Measurements from ENCODE around the gene DNER. TPM values are rescaled to one million over a fixed set of nuclear protein-coding genes. Genes with fewer than 3 reads are reported as not detected.
"Not testable (repeated sequence)": the region's sequence is repeated elsewhere in the genome, so short reads cannot be mapped to it uniquely, and the experiment has no call there.

The DNER gene
- total RNA-seq, 1 experiment from 2014 or later, result not detected

DNA sequence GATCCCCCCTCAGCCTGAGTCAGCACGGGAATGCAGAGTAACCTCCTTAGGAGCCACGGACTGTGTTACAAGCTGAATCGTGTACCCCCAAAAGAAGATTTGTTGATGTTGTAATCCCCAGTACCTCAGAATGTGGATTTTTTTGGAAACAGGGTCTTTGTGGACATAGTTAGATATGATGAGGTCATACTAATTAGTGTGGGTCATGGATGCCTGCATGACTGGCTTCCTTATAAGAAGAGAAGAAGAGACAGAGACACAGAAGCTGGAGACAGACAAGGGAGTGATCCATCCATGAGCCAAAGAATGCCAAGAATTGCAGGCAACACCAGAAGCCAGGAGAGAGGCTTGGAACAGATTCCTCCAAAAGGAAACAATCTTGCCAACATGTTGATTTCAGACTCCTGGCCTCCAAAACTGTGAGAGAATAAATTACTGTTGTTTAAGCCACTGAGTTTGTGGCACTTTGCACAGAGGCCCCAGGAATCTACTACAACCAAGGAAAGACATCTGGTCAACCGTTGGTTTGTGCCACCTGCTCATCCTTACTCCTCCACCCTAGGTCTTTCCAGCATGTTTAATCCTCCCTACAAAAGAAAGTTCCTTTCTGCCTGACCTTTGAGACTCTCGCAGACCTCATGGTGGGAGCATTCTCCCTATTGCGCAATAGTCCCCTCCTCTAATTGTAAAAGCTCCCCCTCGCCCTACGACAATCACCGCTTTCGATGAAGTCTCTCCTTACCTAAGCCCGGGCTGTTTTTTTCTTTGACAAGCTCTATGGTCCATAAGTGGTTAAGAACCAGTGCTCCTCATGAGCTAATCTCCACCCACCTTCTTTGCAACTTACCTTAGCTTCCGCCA is 91.6 kb downstream of the DNER start:
- Histone ChIP-seq H4K20me1 (ENCODE audit: insufficient read depth, low read depth, low read length) (no peaks in the 10 kb centered on the region), H3K27me3 (ENCODE audit: low read length) (no peaks in the 10 kb centered on the region), H3K9ac (ENCODE audit: low read length) (no peak overlapping the region), H3K27ac (ENCODE audit: low read length) (no peak overlapping the region), H2AFZ (ENCODE audit: low read length) (no peak overlapping the region), H3K9me2 (replicated peaks; ENCODE audit: insufficient read depth, low read length) (no peaks in the 10 kb centered on the region), H3K9me3 (ENCODE audit: low read length) (no peaks in the 10 kb centered on the region), H3K4me3 (ENCODE audit: low read length) (no peak overlapping the region), H3K4me1 (ENCODE audit: low read length) (no peaks in the 10 kb centered on the region), H3K36me3 (ENCODE audit: insufficient read depth, low read length) (no peaks in the 10 kb centered on the region), H3K4me2 (ENCODE audit: low read depth, low read length, poor library complexity, severe bottlenecking) (no peak overlapping the region), H3K79me2 (ENCODE audit: low read length) (no peaks in the 10 kb centered on the region)
- no peak for DNase-seq

DNA sequence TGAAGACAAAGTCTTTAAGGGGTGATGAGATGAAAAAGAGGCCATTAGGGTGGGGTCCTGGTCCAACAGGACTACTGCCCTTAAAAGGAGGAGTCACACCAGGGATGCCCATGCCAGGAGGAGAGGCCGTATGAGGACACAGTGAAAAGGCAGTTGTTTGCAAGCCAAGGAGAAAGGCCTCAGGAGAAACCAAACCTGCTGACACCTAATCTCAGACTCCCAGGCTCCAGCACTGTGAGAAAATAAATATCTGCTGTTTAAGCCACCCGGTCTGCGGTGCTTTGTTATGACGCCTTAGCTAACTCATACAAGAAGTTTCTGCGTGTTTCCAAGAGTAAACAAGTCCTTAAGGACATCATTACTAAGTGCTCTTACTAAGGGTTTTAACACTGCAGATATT is 93.6 kb downstream of the DNER start:
- no peaks in the 10 kb centered on the region for H4K20me1 ChIP-seq (ENCODE audit: insufficient read depth, low read depth, low read length)
- H3K4me1 ChIP-seq (ENCODE audit: low read length), result no peaks in the 10 kb centered on the region
- no peaks in the 10 kb centered on the region for H3K79me2 ChIP-seq (ENCODE audit: low read length)
- H3K9me2 ChIP-seq (replicated peaks; ENCODE audit: insufficient read depth, low read length), result no peaks in the 10 kb centered on the region
- no peak overlapping the region for H3K9ac ChIP-seq (ENCODE audit: low read length)
- no peak overlapping the region for H3K4me2 ChIP-seq (ENCODE audit: low read depth, low read length, poor library complexity, severe bottlenecking)
- no peaks in the 10 kb centered on the region for H3K36me3 ChIP-seq (ENCODE audit: insufficient read depth, low read length)
- DNase-seq, result no peak
- no peak overlapping the region for H2AFZ ChIP-seq (ENCODE audit: low read length)
- no peaks in the 10 kb centered on the region for H3K9me3 ChIP-seq (ENCODE audit: low read length)
- H3K4me3 ChIP-seq (ENCODE audit: low read length), result no peak overlapping the region
- H3K27ac ChIP-seq (ENCODE audit: low read length), result no peak overlapping the region
- no peaks in the 10 kb centered on the region for H3K27me3 ChIP-seq (ENCODE audit: low read length)

DNA sequence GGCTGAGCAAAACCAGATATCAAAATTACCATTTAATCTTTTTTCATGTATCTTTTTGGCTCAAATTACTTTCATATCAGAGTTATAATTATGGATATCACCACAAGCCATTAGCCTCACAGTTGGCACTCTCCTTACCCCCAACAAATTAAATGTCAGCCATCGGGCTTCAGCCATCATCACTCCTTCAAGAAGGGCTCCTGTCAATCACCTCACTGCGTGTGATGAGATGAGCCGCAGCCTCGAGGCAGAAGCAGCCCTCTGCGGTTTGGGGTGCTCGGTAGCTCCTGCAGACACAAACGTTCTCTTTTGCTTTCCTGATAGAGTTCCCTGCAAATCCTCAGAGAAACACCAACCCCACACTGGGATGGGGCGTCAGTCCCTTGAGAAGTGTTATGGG is 94.1 kb downstream of the DNER start:
- Histone ChIP-seq H3K79me2 (ENCODE audit: low read length) (no peaks in the 10 kb centered on the region), H3K27me3 (ENCODE audit: low read length) (no peaks in the 10 kb centered on the region), H3K9me2 (replicated peaks; ENCODE audit: insufficient read depth, low read length) (no peaks in the 10 kb centered on the region), H3K36me3 (ENCODE audit: insufficient read depth, low read length) (no peaks in the 10 kb centered on the region), H3K9me3 (ENCODE audit: low read length) (no peaks in the 10 kb centered on the region), H3K27ac (ENCODE audit: low read length) (no peak overlapping the region), H4K20me1 (ENCODE audit: insufficient read depth, low read depth, low read length) (no peaks in the 10 kb centered on the region), H3K4me3 (ENCODE audit: low read length) (no peak overlapping the region), H2AFZ (ENCODE audit: low read length) (no peak overlapping the region), H3K9ac (ENCODE audit: low read length) (no peak overlapping the region), H3K4me2 (ENCODE audit: low read depth, low read length, poor library complexity, severe bottlenecking) (no peak overlapping the region), H3K4me1 (ENCODE audit: low read length) (no peaks in the 10 kb centered on the region)
- no peak for DNase-seq

DNA sequence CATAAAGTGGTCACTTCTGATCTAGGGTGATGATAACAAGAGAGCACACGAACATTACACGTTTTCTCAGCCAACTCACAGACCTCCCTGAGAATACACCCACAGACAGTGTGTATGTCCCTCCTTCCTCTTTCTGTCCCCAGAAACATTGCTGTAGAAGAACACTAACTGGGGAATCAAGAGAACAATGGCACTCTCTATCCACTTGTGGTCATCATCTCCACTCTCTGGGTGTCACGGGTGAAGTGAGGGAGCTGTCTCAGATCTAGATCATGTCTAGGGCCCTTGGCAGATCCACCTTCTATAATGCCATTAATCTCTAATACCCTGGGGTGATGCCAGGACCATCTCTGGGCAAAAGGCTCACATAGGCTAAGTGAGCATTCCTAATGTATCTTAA is 97.9 kb downstream of the DNER start:
- no peak for DNase-seq
- H3K4me1 ChIP-seq (ENCODE audit: low read length), result no peaks in the 10 kb centered on the region
- H3K4me3 ChIP-seq (ENCODE audit: low read length), result no peak overlapping the region
- H3K9me2 ChIP-seq (replicated peaks; ENCODE audit: insufficient read depth, low read length), result no peaks in the 10 kb centered on the region
- no peaks in the 10 kb centered on the region for H3K9me3 ChIP-seq (ENCODE audit: low read length)
- no peak overlapping the region for H3K27ac ChIP-seq (ENCODE audit: low read length)
- no peak overlapping the region for H2AFZ ChIP-seq (ENCODE audit: low read length)
- no peaks in the 10 kb centered on the region for H3K27me3 ChIP-seq (ENCODE audit: low read length)
- H3K36me3 ChIP-seq (ENCODE audit: insufficient read depth, low read length), result no peaks in the 10 kb centered on the region
- H4K20me1 ChIP-seq (ENCODE audit: insufficient read depth, low read depth, low read length), result no peaks in the 10 kb centered on the region
- no peaks in the 10 kb centered on the region for H3K79me2 ChIP-seq (ENCODE audit: low read length)
- H3K9ac ChIP-seq (ENCODE audit: low read length), result no peak overlapping the region
- H3K4me2 ChIP-seq (ENCODE audit: low read depth, low read length, poor library complexity, severe bottlenecking), result no peak overlapping the region

DNA sequence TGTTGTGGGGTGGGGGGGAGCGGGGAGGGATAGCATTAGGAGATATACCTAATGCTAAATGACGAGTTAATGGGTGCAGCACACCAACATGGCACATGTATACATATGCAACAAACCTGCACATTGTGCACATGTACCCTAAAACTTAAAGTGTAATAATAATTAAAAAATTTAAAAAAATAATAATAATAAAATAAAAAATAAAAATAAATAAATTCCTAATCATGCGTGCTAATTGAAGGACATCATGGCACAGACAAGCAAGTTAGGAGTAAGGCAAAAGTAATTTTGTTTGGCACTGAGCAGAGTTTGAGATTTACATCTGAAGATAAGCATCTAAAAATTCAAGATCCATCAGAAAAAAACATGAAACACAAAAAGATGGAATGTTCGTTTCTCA is 100.3 kb downstream of the DNER start:
- H3K9me3 ChIP-seq (ENCODE audit: low read length); H3K27me3 ChIP-seq (ENCODE audit: low read length): not testable (repeated sequence)

DNA sequence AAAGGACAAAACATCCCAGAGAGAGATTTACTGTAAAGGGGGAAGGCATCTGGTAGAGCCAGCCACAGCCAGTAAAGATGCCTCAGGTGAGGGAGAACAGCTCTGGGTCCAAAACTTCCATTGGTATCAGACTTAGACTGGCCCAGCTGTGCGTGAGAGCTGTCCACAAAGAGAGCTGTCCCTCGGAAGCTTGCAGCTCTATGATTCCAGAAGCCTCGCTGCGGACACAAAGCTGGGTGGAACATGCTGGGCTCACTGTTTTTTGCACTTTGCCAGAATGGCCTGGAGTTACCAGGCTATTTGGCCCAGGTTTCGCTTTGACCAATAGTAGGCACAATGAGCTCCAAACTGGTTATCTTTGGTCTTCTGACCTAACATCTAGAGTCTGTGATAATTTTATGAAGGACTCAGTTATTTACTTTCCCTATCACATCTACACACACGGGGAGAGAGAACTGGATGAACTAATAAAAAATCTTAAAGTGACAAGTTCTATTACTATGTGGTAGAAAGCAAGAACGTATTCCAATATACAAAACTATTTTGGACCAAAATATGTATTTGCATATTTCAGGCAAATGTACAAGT is 101.9 kb downstream of the DNER start:
- H3K9me2 ChIP-seq (replicated peaks; ENCODE audit: insufficient read depth, low read length), result no peaks in the 10 kb centered on the region
- no peak overlapping the region for H3K27ac ChIP-seq (ENCODE audit: low read length)
- H3K9ac ChIP-seq (ENCODE audit: low read length), result no peak overlapping the region
- H3K79me2 ChIP-seq (ENCODE audit: low read length), result no peaks in the 10 kb centered on the region
- H3K4me1 ChIP-seq (ENCODE audit: low read length), result no peaks in the 10 kb centered on the region
- no peak for DNase-seq
- no peak overlapping the region for H2AFZ ChIP-seq (ENCODE audit: low read length)
- no peaks in the 10 kb centered on the region for H4K20me1 ChIP-seq (ENCODE audit: insufficient read depth, low read depth, low read length)
- H3K4me3 ChIP-seq (ENCODE audit: low read length), result no peak overlapping the region
- no peaks in the 10 kb centered on the region for H3K27me3 ChIP-seq (ENCODE audit: low read length)
- H3K9me3 ChIP-seq (ENCODE audit: low read length), result no peaks in the 10 kb centered on the region
- H3K36me3 ChIP-seq (ENCODE audit: insufficient read depth, low read length), result no peaks in the 10 kb centered on the region
- H3K4me2 ChIP-seq (ENCODE audit: low read depth, low read length, poor library complexity, severe bottlenecking), result no peak overlapping the region

More for the DNA sequence above, 100.3 kb downstream of the DNER start:
- DNase-seq; H3K4me2 ChIP-seq (ENCODE audit: low read depth, low read length, poor library complexity, severe bottlenecking); H3K9ac ChIP-seq (ENCODE audit: low read length); H3K27ac ChIP-seq (ENCODE audit: low read length); H2AFZ ChIP-seq (ENCODE audit: low read length); H3K79me2 ChIP-seq (ENCODE audit: low read length); H3K4me1 ChIP-seq (ENCODE audit: low read length); H3K36me3 ChIP-seq (ENCODE audit: insufficient read depth, low read length); H3K9me2 ChIP-seq (replicated peaks; ENCODE audit: insufficient read depth, low read length); H4K20me1 ChIP-seq (ENCODE audit: insufficient read depth, low read depth, low read length); H3K4me3 ChIP-seq (ENCODE audit: low read length): not testable (repeated sequence)

DNA sequence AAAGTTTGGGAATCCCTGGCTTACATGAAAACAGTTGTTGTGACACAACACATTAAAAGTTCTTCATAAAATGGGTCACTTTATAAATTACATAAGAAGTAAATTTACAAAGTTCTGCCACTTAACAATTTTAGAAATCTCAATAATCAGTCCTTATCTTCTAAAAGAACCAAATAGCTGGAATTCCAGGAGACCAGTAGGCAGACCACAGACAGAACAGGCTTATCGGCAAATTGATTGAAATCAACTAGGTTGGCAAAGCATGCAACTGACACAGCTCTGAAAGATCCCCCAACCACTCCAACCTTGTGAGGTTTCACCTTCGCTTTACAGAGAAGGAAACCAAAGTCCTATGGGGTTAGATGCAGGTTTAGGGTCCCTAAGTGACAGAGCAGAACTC is 103.0 kb downstream of the DNER start:
- Histone ChIP-seq H3K4me2 (ENCODE audit: low read depth, low read length, poor library complexity, severe bottlenecking) (no peak overlapping the region), H3K4me1 (ENCODE audit: low read length) (no peaks in the 10 kb centered on the region), H3K36me3 (ENCODE audit: insufficient read depth, low read length) (no peaks in the 10 kb centered on the region), H3K9me2 (replicated peaks; ENCODE audit: insufficient read depth, low read length) (no peaks in the 10 kb centered on the region), H4K20me1 (ENCODE audit: insufficient read depth, low read depth, low read length) (no peaks in the 10 kb centered on the region), H3K4me3 (ENCODE audit: low read length) (no peak overlapping the region), H3K27me3 (ENCODE audit: low read length) (no peaks in the 10 kb centered on the region), H3K27ac (ENCODE audit: low read length) (no peak overlapping the region), H3K9ac (ENCODE audit: low read length) (no peak overlapping the region), H3K9me3 (ENCODE audit: low read length) (no peaks in the 10 kb centered on the region), H2AFZ (ENCODE audit: low read length) (no peak overlapping the region), H3K79me2 (ENCODE audit: low read length) (no peaks in the 10 kb centered on the region)
- DNase-seq, result no peak

DNA sequence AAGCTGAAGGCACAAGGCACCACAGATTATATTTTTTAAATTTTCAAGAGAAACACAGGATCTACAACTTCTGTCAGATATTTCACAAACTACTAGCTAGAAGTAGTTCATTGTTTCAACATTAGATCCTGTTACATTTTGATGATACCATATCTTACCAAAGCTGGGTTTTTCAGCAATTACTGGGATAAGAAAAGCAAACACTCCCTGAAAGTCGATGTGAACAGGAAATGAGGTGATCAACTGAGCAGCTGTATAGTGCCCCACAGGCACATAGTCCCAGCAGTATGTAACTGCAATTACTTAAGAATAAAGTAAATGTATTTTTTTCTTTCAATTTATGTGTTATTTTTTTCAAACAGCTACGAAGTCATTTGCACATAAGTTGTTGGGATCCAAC is 103.5 kb downstream of the DNER start:
- Histone ChIP-seq H3K9me2 (replicated peaks; ENCODE audit: insufficient read depth, low read length) (no peaks in the 10 kb centered on the region), H4K20me1 (ENCODE audit: insufficient read depth, low read depth, low read length) (no peaks in the 10 kb centered on the region), H3K9ac (ENCODE audit: low read length) (no peak overlapping the region), H3K36me3 (ENCODE audit: insufficient read depth, low read length) (no peaks in the 10 kb centered on the region), H3K27ac (ENCODE audit: low read length) (no peak overlapping the region), H3K79me2 (ENCODE audit: low read length) (no peaks in the 10 kb centered on the region), H3K4me1 (ENCODE audit: low read length) (no peaks in the 10 kb centered on the region), H3K4me2 (ENCODE audit: low read depth, low read length, poor library complexity, severe bottlenecking) (no peak overlapping the region), H2AFZ (ENCODE audit: low read length) (no peak overlapping the region), H3K9me3 (ENCODE audit: low read length) (no peaks in the 10 kb centered on the region), H3K4me3 (ENCODE audit: low read length) (no peak overlapping the region), H3K27me3 (ENCODE audit: low read length) (no peaks in the 10 kb centered on the region)
- DNase-seq, result no peak

Measured in Karpas-422 (cell line).